Neural cell (in vitro differentiated cells): ENCODE results near the gene DNAL1.

Source experiments
- CTCF ChIP-seq: fragments of 450-650 bp; IDR thresholded peaks from 2 replicates; pipeline ENCODE4 v1.5.1; 2014; ENCODE audit warnings: antibody characterized with exemption, mild to moderate bottlenecking, moderate library complexity; ENCODE audit not compliant: poor library complexity, severe bottlenecking
- MXI1 ChIP-seq: fragments of 450-650 bp; conservative IDR thresholded peaks from 2 replicates; pipeline ENCODE4 v1.6.1; 2014; ENCODE audit warnings: antibody characterized with exemption, mild to moderate bottlenecking; ENCODE audit not compliant: poor library complexity, severe bottlenecking
- POLR2AphosphoS5 ChIP-seq: IDR thresholded peaks from 2 replicates; pipeline ENCODE4 v1.6.1; 2012

GRCh38 chr14:73746520-73747378 lies 102.0 kb downstream of the DNAL1 start:
- TF ChIP-seq MXI1, result no peak
- no peak for TF ChIP-seq CTCF
- TF ChIP-seq POLR2AphosphoS5, result no peak
